K562 (cell line): ENCODE data around the gene TFEB. TPM values are rescaled to one million over a fixed set of nuclear protein-coding genes. Genes with fewer than 3 reads are reported as not detected.
A peak's percentile ranks its signal among the peaks of the same experiment; 100 is the strongest.

Source experiments
- CHCHD3 ChIP-seq: fragments of 250-450 bp; sonication (Bioruptor Pico); IDR thresholded peaks from 2 replicates; pipeline ENCODE4 v2.1.2; 2022; ENCODE audit warnings: mild to moderate bottlenecking
- COPS2 ChIP-seq: fragments of 450-650 bp; conservative IDR thresholded peaks from 2 replicates; pipeline ENCODE4 v1.6.1; 2016; ENCODE audit warnings: mild to moderate bottlenecking, moderate library complexity
- GTF2E2 ChIP-seq: fragments of 200-800 bp; sonication (Bioruptor generic); IDR thresholded peaks from 2 replicates; pipeline ENCODE4 v1.6.1; 2016; ENCODE audit warnings: missing genetic modification characterization, missing compliant biosample characterization
- KDM4B ChIP-seq, 2 experiments: fragments of 450-650 bp in 1 of 2; sonication (generic) in 1 of 2; IDR thresholded peaks; 2 replicates each; pipeline ENCODE4 v1.6.1; 2016 to 2017; ENCODE audit warnings: borderline replicate concordance in 2 of 2, antibody characterized with exemption in 1 of 2, low read depth in 1 of 2, mild to moderate bottlenecking in 1 of 2
- MCM5 ChIP-seq: fragments of 450-650 bp; IDR thresholded peaks from 2 replicates; pipeline ENCODE4 v1.6.1; 2016; ENCODE audit warnings: low read depth
- NFATC3 ChIP-seq: fragments of 450-650 bp; IDR thresholded peaks from 2 replicates; pipeline ENCODE4 v1.6.1; 2017; ENCODE audit warnings: mild to moderate bottlenecking
- PML ChIP-seq: IDR thresholded peaks from 2 replicates; pipeline ENCODE4 v1.6.1; 2012; ENCODE audit warnings: low read length, inconsistent platforms
- POLR3A ChIP-seq: IDR thresholded peaks from 2 replicates; pipeline ENCODE4 v1.6.1; 2011; ENCODE audit warnings: borderline replicate concordance, mild to moderate bottlenecking, moderate library complexity; ENCODE audit not compliant: insufficient read length, insufficient read depth; ENCODE audit errors: extremely low read depth
- RBM39 ChIP-seq: fragments of 200-400 bp; formaldehyde crosslinking; optimal IDR thresholded peaks from 2 replicates; pipeline ENCODE3; 2018; ENCODE audit warnings: low read depth, low read length
- SP2 ChIP-seq: IDR thresholded peaks from 2 replicates; pipeline ENCODE4 v1.6.1; 2011; ENCODE audit warnings: mild to moderate bottlenecking, low read depth, low read length, moderate library complexity; ENCODE audit not compliant: poor library complexity, severe bottlenecking; ENCODE audit errors: extremely low read depth
- SREBF1 ChIP-seq: fragments of 150-350 bp; IDR thresholded peaks from 2 replicates; pipeline ENCODE4 v1.6.1; 2014; ENCODE audit warnings: antibody characterized with exemption, low read depth, low read length, borderline replicate concordance
- SRSF7 ChIP-seq: fragments of 200-400 bp; formaldehyde crosslinking; optimal IDR thresholded peaks from 2 replicates; pipeline ENCODE3; 2017; ENCODE audit warnings: mild to moderate bottlenecking, low read depth, low read length
- ZNF644 ChIP-seq: fragments of 200-800 bp; sonication (Bioruptor generic); IDR thresholded peaks from 2 replicates; pipeline ENCODE4 v1.6.1; 2016; ENCODE audit warnings: low read depth, missing genetic modification characterization, missing compliant biosample characterization
- ZNF699 ChIP-seq: fragments of 250-450 bp; sonication (Bioruptor Pico); IDR thresholded peaks from 2 replicates; pipeline ENCODE4 v1.8.0; 2021; ENCODE audit warnings: mild to moderate bottlenecking, moderate library complexity; ENCODE audit not compliant: insufficient replicate concordance
- polyA plus RNA-seq, 8 experiments: library from polyadenylated mRNA; depleted of rRNA in 4 of 8; stranded (reverse) in 5 of 8; unstranded in 3 of 8; fragments of >200 nt; fragmentation: Nextera tagmentation in 2 of 8; fragmentation: Illumina TruSeq in 1 of 8; extraction: Ambion mirVana in 2 of 8; extraction: Trizol in 1 of 8; gene quantifications; 2 replicates each; pipeline versions ENCODE4 v1.2.1 to v1.2.3, GENCODE V29; 2011 to 2014; ENCODE audit warnings: inconsistent platforms in 1 of 8, missing spikeins in 1 of 8
- total RNA-seq, 7 experiments: library from RNA; depleted of rRNA in 6 of 7; stranded (reverse); fragments of >200 nt in 6 of 7; fragmentation: Illumina TruSeq in 2 of 7; extraction: Trizol in 2 of 7; gene quantifications; 2 replicates each; pipeline versions ENCODE4 v1.2.1 to v1.2.3, GENCODE V29; 2011 to 2021; ENCODE audit warnings: low replicate concordance in 1 of 7
- TF ChIP-seq, protein P1 (sequence below): fragments of 450-650 bp; IDR thresholded peaks from one replicate; pipeline ENCODE4 v1.6.1; 2018; ENCODE audit warnings: mild to moderate bottlenecking, moderate library complexity; ENCODE audit not compliant: partially characterized antibody
- TF ChIP-seq, protein P2 (sequence below): IDR thresholded peaks from 3 replicates; pipeline ENCODE4 v1.6.1; 2011; ENCODE audit warnings: borderline replicate concordance, mild to moderate bottlenecking; ENCODE audit not compliant: insufficient read length, insufficient read depth
- TF ChIP-seq, protein P3 (sequence below): fragments of 250-450 bp; sonication (Bioruptor Pico); IDR thresholded peaks from 2 replicates; pipeline ENCODE4 v1.8.0; 2022; ENCODE audit warnings: moderate library complexity, mild to moderate bottlenecking, inconsistent platforms
- TF ChIP-seq, protein P4 (sequence below): fragments of 450-650 bp; IDR thresholded peaks from 2 replicates; pipeline ENCODE4 v1.6.1; 2014; ENCODE audit warnings: low read depth, mild to moderate bottlenecking, moderate library complexity, borderline replicate concordance
- TF ChIP-seq, protein P5 (sequence below): sonication (generic); formaldehyde crosslinking; IDR thresholded peaks from 2 replicates; pipeline ENCODE4 v1.4.0; 2020; ENCODE audit warnings: mild to moderate bottlenecking, missing genetic modification reagents

The TFEB gene
- total and polyA plus RNA-seq, 9 of the 15 experiments (the other 6 are each of a cell fraction or from before 2014, with no cell fraction given): 0.04 to 4.7 (median 2.0) TPM

DNA sequence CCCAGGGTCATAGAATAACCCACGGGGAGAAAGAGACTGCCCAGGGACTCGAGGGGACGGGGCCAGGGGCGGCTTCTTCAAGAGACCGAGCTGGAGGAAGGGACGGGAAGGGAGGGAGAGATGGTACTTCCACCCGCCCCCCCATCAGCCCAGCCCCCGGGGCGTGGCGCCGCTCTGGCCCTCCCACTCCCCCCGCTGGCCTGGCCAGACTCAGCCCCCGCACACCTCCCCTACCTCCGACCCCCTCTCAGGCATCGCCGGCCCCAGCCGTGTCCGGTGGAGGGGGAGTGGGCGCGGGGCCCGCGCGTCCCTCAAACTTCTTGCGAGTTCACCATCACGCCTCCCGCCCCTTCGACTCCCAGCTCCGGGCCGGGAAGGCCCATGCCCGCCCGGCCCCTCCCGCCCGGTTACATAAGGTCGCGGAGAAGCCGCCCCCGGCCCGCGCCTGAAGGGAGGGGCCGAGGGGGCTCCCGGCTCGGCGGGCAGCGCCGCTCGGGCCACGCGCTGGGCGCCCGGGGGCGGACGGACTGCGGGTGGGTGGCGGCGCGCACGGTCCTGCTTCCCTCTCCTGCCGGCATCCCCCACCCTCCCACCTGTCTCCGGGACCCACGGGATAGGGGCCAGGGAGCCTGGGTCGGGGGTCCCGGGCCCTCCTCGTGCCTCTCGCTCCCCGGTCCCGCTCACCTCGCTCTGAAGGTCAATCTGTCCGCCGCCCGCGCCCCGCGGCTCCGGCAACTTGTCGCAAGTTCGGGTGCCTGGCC is 562 bp downstream of the TFEB start (continued):
- TF ChIP-seq, protein P1, sequence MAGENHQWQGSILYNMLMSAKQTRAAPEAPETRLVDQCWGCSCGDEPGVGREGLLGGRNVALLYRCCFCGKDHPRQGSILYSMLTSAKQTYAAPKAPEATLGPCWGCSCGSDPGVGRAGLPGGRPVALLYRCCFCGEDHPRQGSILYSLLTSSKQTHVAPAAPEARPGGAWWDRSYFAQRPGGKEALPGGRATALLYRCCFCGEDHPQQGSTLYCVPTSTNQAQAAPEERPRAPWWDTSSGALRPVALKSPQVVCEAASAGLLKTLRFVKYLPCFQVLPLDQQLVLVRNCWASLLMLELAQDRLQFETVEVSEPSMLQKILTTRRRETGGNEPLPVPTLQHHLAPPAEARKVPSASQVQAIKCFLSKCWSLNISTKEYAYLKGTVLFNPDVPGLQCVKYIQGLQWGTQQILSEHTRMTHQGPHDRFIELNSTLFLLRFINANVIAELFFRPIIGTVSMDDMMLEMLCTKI: no peak
- TF ChIP-seq SRSF7: no peak
- no peak for TF ChIP-seq RBM39
- TF ChIP-seq SP2: no peak
- TF ChIP-seq KDM4B (IDR thresholded peaks at IDR 0.05; ENCODE audit: borderline replicate concordance in 2 of 2, low read depth in 1 of 2): 0 out of 4 replicates have a peak, but pooled peaks of 1 of the 2 experiments have one; percentile 5
- no peak for TF ChIP-seq GTF2E2 (tag)
- no peak; the same call in 1 of the 2 replicates for TF ChIP-seq ZNF644
- no peak for TF ChIP-seq CHCHD3 (CRISPR knock-in tag)
- no peak for TF ChIP-seq POLR3A
- TF ChIP-seq ZNF699 (CRISPR knock-in tag): no peak
- TF ChIP-seq, protein P2, sequence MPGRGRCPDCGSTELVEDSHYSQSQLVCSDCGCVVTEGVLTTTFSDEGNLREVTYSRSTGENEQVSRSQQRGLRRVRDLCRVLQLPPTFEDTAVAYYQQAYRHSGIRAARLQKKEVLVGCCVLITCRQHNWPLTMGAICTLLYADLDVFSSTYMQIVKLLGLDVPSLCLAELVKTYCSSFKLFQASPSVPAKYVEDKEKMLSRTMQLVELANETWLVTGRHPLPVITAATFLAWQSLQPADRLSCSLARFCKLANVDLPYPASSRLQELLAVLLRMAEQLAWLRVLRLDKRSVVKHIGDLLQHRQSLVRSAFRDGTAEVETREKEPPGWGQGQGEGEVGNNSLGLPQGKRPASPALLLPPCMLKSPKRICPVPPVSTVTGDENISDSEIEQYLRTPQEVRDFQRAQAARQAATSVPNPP: no peak
- no peak for TF ChIP-seq MCM5
- TF ChIP-seq COPS2: no peak
- no peak for TF ChIP-seq SREBF1
- TF ChIP-seq, protein P3, sequence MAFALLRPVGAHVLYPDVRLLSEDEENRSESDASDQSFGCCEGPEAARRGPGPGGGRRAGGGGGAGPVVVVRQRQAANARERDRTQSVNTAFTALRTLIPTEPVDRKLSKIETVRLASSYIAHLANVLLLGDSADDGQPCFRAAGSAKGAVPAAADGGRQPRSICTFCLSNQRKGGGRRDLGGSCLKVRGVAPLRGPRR: no peak
- TF ChIP-seq, protein P4, sequence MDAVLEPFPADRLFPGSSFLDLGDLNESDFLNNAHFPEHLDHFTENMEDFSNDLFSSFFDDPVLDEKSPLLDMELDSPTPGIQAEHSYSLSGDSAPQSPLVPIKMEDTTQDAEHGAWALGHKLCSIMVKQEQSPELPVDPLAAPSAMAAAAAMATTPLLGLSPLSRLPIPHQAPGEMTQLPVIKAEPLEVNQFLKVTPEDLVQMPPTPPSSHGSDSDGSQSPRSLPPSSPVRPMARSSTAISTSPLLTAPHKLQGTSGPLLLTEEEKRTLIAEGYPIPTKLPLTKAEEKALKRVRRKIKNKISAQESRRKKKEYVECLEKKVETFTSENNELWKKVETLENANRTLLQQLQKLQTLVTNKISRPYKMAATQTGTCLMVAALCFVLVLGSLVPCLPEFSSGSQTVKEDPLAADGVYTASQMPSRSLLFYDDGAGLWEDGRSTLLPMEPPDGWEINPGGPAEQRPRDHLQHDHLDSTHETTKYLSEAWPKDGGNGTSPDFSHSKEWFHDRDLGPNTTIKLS: no peak
- TF ChIP-seq PML: no peak
- TF ChIP-seq NFATC3: no peak
- TF ChIP-seq, protein P5, sequence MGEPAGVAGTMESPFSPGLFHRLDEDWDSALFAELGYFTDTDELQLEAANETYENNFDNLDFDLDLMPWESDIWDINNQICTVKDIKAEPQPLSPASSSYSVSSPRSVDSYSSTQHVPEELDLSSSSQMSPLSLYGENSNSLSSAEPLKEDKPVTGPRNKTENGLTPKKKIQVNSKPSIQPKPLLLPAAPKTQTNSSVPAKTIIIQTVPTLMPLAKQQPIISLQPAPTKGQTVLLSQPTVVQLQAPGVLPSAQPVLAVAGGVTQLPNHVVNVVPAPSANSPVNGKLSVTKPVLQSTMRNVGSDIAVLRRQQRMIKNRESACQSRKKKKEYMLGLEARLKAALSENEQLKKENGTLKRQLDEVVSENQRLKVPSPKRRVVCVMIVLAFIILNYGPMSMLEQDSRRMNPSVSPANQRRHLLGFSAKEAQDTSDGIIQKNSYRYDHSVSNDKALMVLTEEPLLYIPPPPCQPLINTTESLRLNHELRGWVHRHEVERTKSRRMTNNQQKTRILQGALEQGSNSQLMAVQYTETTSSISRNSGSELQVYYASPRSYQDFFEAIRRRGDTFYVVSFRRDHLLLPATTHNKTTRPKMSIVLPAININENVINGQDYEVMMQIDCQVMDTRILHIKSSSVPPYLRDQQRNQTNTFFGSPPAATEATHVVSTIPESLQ (CRISPR knock-in tag): no peak
